Hippocampal formation (tissue), 2 donors: ENCODE data around the gene ANO10.
"Not testable (repeated sequence)": the region's sequence is repeated elsewhere in the genome, so short reads cannot be mapped to it uniquely, and the experiment has no call there.

ENCODE experiments used
- DNase-seq, 2 donors: peaks; one replicate each; lab custom pipeline; 2025; lab: John Stamatoyannopoulos, UW

ANO10 gene

GRCh38 chr3:43621656-43622432 lies at the start of gene ANO10:
TSS of gene ANO10 (minus strand) at chr3:43622011. CDS start at chr3:43605852, 16,159 bp downstream.
- DNase-seq: peak; percentile 96 to 97

GRCh38 chr3:43670635-43671522 lies 49.1 kb upstream of the ANO10 start:
- no peak for DNase-seq

GRCh38 chr3:43665011-43665410 lies 43.2 kb upstream of the ANO10 start:
- DNase-seq: not testable (repeated sequence)

- not testable (repeated sequence) for DNase-seq
Measured at GRCh38 chr3:43661376-43661775, 39.6 kb upstream of the ANO10 start.

GRCh38 chr3:43659250-43659880 lies 37.6 kb upstream of the ANO10 start:
- no peak for DNase-seq

GRCh38 chr3:43656390-43656789 lies 34.6 kb upstream of the ANO10 start:
- DNase-seq: not testable (repeated sequence)

GRCh38 chr3:43650345-43650744 lies 28.5 kb upstream of the ANO10 start:
- DNase-seq: no peak

- DNase-seq: no peak
Measured at GRCh38 chr3:43649365-43649968, 27.7 kb upstream of the ANO10 start.

- no peak for DNase-seq
Measured at GRCh38 chr3:43648957-43649356, 27.1 kb upstream of the ANO10 start.

- no peak for DNase-seq
Measured at GRCh38 chr3:43647331-43648166, 25.7 kb upstream of the ANO10 start.

- DNase-seq: no peak
Measured at GRCh38 chr3:43644443-43644842, 22.6 kb upstream of the ANO10 start.

- no peak for DNase-seq
Measured at GRCh38 chr3:43641306-43642114, 19.7 kb upstream of the ANO10 start.

GRCh38 chr3:43640681-43641080 lies 18.9 kb upstream of the ANO10 start:
- DNase-seq: no peak

GRCh38 chr3:43638594-43639447 lies 17.0 kb upstream of the ANO10 start:
- no peak for DNase-seq

GRCh38 chr3:43637702-43638101 lies 15.9 kb upstream of the ANO10 start:
- no peak for DNase-seq

- no peak for DNase-seq
Measured at GRCh38 chr3:43632986-43633385, 11.2 kb upstream of the ANO10 start.

- peak in 1 of 2 donors; percentile 16 for DNase-seq
Measured at GRCh38 chr3:43632269-43632733, 10.5 kb upstream of the ANO10 start.

GRCh38 chr3:43629741-43630140 lies 7.9 kb upstream of the ANO10 start:
- no peak for DNase-seq

GRCh38 chr3:43629257-43629656 lies 7.4 kb upstream of the ANO10 start:
- DNase-seq: no peak
